Bone marrow (tissue), 2 donors: Measurements from ENCODE around the gene GRWD1.

Experiments used
- DNase-seq, 2 donors: peaks; one replicate each; lab custom pipeline; 2025; lab: John Stamatoyannopoulos, UW

Gene GRWD1

DNA sequence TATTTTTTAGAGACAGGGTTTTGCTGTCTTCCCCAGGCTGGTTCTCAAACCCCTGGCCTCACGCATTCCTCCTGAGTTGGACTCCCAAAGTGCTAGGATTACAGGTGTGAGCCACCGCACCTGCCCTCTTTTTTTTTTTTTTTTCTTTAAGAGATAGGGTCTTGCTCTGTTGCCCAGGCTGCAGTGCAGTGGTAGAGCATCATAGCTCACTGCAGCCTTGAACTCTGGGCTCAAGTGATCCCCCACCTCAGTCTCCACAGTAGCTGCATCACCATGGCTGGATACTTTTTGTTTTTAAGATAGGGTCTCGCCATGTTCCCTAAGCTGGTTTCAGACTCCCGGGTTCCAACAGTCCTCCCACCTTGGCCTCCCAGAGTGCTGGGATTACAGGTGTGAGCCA lies 11.1 kb downstream of the GRWD1 start:
- no peak for DNase-seq

DNA sequence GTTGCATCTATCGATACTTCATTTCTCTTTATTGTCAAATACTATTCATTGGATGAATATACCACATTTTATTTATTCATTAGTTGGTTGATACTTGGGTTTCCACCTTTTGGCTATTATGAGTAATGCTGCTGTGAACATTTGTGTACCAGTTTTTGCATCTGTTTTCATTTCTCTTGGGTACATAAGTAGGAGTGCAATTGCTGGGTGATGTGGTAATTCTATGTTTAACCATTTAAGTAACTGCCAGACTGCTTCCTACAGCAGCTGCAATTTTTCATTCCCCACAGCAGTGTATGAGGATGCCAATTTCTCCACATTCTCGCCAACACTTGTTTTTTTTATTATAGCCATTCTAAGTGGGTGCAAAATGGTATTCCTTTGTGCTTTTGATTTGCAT lies 12.2 kb downstream of the GRWD1 start:
- DNase-seq, result no peak

DNA sequence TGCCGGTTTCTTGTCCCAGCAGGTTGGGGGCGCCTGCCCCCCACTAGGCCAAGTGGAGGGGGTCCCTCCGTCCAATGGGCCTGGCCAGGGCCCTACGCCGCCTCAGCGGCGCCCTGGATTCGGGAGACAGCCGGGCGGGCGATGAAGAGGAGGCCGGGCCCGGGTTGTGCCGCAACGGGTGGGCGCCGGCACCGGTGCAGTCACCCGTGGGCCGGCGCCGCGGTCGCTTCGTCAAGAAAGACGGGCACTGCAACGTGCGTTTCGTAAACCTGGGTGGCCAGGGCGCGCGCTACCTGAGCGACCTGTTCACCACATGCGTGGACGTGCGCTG lies 15.8 kb downstream of the GRWD1 start:
- DNase-seq, result no peak

DNA sequence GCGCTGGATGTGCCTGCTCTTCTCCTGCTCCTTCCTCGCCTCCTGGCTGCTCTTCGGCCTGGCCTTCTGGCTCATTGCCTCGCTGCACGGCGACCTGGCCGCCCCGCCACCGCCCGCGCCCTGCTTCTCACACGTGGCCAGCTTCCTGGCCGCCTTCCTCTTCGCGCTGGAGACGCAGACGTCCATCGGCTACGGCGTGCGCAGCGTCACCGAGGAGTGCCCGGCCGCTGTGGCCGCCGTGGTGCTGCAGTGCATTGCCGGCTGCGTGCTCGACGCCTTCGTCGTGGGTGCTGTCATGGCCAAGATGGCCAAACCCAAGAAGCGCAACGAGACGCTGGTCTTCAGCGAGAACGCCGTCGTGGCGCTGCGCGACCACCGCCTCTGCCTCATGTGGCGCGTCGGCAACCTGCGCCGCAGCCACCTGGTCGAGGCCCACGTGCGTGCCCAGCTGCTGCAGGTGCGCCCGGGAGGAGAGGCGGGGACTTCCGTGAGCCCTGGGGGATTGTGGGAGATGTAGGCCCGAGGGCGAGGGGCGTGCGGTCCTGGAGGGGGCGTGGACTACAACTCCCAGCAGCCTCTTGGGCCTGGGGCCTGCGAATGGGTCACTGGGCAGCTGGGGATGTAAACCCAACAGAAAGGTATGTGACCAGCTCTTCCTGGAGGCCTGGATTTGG lies 16.3 kb downstream of the GRWD1 start:
- DNase-seq, result no peak

DNA sequence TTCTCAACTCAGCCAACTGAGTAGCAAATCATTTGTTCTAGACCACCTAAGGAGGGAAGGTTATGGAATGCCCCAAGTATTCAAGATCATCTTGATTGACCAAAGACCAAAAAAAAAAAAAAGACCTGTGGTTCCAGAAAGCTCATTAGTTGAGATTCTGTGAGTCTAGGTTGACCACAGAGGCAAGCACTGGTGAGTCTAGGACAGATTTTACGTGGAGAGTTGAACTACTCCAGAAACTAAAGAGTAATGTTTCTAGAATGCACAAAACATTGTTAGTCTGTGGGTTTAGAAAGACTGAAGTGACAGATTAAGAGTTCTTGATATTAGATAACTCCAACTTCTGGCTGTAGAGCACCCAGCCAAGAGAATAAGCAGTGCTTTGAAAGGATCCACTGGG lies 19.4 kb downstream of the GRWD1 start:
- DNase-seq, result no peak

DNA sequence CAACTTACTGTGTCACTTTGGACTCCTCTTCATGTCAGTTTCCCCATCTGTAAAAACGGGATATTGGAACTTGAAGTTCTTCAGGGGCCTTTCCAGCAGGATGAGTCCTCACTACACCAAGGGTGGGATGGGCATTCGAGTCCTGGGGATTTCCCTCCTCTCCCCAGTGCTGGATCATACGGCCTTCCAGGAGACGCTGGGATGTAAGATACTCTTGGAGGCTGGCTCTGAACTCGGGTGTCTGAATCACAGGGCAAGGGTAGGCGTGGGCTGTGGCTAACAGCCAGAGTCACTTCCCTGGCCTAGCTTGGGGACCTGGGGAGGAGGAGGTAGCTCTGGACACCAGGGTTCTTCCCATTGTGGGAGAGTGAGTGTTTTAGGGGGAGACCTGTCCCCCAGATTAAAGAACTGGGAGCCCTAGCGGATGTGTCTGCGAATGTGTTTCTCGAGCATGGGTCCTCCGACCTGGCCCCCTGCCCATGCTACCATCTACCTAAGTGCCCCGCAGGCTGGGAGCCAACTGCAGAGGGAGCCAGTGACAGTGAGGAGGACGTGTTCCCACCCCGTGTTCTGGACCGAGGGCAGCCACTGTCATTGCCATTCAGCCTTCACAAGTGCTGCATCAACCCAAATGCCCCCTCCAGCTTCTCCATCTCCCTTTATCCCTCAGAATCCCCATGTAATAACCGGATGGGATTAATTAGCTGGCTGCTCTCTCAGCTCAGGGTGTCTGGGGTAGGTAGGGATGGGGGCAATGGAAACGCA lies 21.0 kb downstream of the GRWD1 start:
- DNase-seq, result no peak

DNA sequence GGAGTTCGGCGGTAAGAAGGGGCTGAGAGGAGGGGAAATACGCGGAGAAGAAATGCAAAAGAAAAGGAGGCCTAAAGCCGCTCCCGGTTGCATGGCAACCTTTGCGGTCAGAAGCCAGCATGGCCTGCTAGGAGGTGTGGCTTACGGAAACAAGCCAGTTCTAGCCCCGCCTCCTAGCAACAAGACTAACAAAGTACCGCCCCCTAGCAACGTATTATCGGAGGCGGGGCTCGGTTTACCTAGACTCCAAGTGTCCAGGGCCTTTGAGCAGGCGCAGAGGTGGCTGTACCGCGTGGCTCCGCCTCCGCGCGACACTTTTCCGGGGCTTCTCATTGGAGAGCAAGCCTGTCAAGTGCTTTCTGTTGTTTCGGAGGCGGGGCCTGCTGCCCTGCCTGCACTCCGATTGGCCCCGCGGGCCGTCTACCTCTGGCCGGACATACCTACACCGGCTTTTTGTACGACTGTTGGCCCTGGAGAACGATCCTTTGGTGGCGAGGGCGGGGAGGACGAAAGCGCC lies 23.0 kb downstream of the GRWD1 start:
- DNase-seq, result peak; percentile 91 to 100

DNA sequence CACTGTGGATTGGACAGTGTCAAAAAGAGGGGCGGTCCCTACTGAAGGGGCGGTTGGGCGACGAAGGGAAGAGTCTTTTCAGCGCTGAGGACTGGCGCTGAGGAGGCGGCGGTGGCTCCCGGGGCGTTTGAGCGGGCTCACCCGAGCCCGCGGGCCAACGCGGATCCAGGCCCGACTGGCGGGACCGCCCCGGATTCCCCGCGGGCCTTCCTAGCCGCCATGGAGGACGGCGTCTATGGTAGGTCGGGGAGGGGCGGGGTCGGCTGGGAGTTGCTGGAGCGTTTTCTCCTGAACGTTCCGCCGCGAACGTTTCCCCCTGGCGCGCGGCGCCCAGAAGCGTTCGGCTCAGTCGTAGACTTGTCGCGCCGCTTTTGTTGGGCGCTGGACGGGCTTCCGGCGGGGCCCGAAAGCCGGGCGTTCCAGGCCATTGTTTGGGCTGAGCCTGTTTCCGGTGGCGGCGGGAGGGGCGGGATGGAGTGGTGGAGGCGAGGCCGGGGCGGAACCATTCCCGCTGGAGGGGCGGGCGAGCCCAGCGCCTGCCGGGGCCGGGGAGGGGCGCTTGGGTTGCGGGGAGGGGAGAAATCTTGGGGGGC lies 23.6 kb downstream of the GRWD1 start, which contains the start of gene CYTH2:
CYTH2 (plus strand) TSS at position 81 of the 593 bp plus-strand sequence; CDS start at position 220, 139 bp downstream.
- peak in 1 of 2 donors; percentile 88 for DNase-seq

DNA sequence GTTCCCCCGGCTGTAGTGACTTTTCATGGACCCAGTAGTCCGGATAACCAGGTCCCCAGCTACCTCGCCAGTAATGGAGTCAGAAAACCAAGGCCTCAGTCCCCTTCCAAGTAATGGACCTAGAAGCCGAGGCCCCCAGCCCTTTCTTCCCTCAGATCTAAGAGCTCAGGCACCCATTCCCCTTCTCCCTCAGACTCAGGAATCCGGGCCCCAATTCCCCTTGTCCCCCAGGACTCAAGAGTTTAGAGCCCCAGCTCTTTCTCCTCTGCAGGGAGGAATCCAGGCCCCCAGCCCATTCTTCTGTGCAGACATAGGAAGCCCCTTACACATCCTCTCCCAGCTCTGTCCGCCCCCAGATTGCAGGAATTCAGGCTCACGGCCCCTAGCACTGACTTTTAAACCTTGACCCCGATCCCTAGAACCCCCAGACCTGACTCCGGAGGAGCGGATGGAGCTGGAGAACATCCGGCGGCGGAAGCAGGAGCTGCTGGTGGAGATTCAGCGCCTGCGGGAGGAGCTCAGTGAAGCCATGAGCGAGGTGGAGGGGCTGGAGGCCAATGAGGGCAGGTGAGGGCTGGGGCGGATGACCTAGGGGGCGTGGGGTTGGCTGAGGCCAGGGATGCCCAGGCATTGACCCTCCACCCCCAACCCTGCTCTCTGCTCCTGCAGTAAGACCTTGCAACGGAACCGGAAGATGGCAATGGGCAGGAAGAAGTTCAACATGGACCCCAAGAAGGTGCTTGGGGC lies 24.3 kb downstream of the GRWD1 start:
- no peak for DNase-seq

DNA sequence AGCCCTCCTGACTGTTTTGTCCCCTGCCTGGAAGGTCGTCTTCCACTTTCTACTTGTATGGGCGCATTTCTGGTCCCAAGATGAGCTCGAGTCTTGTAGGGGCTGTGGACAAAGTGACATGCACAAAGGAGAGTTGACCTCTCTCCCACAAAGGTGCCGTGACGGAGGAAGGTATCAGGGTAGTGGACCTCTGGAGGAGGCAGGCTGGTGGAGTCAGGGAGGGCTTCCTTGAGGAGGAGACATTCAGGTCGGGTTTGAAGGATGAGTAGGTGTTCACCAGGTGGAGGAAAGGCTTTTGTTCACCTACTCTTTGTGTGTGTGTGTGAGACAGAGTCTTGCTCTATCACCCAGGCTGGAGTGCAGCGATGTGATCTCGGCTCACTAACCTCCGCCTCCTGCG lies 25.1 kb downstream of the GRWD1 start:
- DNase-seq, result no peak

DNA sequence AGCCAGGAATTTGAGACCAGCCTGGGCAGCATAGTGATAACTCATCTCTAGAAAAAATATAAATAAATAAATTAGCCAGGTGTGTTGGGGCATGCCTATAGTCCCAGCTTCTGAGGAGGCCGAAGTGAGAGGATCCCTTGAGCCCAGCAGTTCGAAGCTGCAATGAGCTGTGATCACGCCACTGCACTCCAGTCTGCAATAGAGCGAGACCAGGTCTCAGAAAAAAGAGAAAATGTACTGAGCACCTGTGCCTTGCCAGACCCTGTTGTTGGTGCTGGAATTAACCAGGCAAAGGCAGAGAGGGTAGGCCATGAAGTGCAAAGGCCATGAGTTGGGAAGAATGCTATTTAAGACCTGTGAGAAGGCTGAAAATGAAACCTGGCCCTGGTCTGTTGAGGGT lies 26.1 kb downstream of the GRWD1 start:
- no peak for DNase-seq

DNA sequence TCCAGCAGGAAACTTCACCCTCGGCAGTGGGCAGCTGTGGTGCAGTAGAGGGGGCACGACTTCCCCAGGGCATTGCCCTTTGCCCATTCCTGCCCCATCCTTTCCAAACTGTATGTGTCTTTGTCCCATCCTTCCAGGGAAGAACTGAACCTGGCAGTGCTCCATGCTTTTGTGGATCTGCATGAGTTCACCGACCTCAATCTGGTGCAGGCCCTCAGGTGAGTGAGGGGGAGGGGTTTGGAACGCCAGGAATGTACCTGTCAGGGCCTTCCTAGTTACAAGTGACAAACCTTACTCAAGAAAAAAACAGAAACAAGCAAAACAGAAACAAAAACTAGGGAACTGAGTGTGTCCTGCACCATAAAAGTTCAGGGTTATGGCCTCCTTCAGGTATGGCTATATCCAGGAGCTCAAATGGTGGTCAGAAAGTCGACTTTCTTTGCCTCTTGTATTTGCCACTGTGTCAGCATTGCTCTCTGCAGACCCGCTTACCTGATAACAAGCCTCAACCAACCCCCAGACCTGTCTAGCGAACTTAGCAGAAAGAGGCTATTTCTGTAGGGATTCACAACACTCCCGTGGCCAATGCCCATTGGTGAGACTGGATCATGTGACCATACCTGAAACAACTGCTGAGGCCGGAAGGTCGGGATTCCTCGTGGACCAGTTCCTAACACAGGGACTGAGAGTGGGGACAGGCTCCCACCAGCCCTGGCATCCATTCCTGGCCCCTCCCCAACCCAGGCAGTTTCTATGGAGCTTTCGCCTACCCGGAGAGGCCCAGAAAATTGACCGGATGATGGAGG lies 27.6 kb downstream of the GRWD1 start:
- no peak for DNase-seq

DNA sequence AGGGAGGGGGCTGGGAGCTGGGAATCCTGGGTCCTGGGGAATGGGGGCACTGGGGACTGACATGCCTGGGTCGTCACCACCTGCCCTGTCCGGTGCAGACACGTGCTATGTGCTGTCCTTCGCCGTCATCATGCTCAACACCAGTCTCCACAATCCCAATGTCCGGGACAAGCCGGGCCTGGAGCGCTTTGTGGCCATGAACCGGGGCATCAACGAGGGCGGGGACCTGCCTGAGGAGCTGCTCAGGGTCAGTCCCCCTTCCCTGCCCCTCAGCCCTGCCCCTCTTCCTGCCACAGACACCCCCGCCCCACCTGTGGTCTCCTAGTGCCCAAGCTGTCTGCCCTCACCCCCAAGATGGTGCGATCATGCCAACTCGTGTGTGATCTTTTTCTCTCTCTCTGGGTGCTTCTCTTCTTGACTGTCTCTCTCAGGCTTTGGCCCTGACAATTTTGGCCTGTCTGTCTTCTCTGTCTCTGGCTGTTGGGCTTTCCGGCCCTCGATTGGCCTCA lies 28.4 kb downstream of the GRWD1 start:
- DNase-seq, result no peak

DNA sequence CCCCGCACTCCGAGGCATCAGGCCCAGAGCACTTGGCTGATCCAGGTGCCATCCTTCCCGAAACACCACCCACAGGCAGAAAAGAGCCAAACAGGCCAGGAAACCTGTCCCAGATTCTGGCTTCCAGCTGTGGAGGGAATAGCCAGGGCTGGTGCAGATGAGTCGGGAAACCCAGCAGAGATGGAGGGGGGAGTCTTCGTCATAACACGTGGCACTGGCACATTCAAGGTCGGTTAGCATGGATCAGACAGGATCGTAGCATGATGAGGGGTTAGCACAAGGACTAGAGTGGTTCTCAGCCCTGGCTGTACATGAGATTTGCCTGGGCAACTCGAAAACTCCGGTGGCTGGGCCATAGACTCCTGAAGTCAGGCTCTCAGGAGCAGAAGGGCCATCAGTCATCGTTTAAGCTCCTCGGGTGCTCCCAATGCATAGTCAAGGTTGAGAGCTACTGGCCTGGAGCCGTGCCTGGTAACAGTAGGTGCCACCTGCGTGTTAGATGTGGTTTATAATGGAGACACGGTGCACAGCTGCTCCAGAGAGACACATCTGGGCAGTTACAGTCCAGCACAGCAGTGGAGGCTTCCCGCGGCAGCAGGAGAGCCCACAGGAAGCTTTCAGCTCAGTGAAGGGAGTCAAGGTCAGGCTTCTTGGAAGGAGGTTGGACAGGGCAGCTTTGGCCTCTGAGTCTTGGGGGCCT lies 29.7 kb downstream of the GRWD1 start:
- DNase-seq, result no peak

DNA sequence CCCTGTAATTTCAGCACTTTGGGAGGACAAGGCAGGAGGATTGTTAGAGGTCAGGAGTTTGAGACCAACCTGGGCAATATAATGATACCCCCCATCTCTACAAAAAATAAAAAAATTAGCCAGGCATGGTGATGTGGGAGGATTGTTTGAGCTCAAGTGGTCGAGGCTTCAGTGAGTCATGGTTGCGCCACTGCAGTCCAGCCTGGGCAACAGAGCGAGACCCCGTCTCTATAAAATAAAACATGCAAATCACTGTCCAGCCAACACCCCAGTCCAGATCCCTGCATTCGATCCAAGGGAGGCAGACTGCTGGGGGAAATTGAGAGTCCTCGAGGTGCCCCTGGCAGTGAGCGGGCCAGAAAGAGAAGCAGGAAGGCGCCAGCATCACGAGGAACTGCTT lies 30.4 kb downstream of the GRWD1 start:
- no peak for DNase-seq

DNA sequence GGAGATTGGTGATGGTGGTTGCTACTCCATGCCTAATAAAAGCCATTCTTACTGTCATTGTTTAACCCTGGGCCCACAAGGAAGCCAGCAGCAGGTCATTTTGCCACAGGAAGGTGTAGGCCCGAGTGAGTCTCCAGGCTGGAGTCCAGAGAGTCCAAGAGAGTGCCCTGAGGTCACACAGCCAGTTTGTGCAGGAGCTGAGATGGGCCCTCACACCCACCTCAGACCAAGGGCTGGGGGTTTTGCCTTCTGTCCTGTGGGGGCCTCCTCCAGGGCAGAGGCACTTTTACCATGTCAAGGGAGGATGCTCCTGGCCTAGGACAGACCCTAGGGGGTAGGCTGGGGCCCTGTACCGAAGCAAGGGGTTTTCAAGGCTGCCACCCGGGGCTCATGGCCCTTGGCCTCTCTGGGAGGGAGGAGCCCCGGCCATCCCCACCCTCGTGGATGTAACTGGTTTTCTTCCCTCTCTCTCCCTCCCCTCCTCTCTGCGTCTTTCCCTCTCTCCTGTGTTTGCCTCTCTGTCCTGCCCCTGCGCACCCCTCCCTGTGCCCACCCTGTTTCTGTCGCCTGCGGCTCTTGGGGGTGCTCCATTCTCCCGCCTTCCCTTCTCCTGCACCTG lies 31.4 kb downstream of the GRWD1 start:
- no peak for DNase-seq

DNA sequence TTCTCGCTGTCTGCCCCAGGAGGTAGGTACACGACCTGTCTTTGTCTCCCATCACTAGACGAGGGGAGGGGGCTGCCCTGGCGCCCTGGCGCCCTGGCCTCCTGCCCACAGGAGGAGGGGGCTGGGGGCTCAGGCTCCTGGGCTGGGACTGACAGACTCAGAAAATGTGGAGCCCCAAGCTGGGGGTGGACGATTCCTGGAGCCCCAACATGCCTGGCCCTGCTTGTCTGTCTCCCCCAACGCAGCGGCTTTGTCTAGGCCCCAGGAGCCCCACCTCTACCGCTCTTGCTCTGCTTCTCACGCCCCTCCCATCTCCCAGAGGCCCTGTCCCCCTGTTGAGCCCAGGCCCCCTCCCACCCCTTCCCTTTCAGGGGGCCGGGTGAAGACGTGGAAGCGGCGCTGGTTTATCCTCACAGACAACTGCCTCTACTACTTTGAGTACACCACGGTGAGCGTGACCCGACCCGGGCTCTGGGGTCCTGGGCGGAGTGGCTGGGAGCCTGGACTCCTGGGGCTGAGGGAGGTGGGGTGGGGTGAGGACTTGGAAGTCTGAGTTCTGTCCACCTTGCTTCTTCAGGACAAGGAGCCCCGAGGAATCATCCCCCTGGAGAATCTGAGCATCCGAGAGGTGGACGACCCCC lies 32.0 kb downstream of the GRWD1 start:
- no peak for DNase-seq

DNA sequence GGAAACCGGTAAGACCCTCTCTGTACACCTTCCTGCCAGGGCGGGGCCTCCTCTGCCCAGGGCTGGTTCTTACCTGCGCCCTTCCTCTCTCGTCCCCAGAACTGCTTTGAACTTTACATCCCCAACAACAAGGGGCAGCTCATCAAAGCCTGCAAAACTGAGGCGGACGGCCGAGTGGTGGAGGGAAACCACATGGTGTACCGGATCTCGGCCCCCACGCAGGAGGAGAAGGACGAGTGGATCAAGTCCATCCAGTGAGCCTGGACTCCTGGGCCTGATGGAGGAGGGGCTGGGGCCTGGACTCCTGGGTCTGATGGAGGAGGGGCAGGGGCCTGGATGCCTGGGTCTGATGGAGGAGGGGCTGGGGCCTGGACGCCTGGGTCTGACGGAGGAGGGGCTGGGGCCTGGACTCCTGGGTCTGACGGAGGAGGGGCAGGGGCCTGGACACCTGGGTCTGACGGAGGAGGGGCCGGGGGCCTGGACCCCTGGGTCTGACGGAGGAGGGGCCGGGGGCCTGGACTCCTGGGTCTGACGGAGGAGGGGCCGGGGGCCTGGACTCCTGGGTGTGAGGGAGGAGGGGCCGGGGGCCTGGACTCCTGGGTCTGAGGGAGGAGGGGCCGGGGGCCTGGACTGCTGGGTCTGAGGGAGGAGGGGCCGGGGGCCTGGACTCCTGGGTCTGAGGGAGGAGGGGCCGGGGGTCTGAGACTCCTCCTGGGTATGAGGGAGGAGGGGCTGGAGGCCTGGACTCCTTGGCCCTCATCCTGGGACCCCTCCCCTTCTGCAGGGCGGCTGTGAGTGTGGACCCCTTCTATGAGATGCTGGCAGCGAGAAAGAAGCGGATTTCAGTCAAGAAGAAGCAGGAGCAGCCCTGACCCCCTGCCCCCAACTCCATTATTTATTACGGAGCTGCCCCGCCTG lies 32.8 kb downstream of the GRWD1 start:
- DNase-seq, result no peak

DNA sequence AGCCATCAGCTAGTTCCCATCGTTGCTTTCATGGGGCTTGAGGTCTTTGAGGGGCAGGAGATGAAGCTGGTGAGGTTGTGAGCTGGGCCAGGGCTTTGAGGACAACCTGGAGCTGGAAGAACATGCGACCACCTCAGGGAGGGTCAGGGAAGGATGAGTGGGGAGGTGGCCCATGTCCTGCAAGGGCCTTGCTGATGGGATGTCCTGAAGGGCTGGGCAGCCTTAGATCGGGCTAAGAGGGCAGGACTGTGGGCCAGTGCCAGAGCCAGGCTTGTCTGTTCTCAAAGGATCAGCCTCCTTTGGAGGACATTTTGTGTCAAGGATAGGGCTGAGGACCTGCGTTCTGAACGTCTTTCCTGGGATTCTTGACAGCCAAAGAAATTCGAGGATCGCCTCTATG lies 33.9 kb downstream of the GRWD1 start:
- DNase-seq, result no peak
